Measurements from ENCODE around the gene CALML4. TPM values are rescaled to one million over a fixed set of nuclear protein-coding genes. Genes with fewer than 3 reads are reported as not detected.

The CALML4 gene
- total RNA-seq, 4 donors from 2014 or later = 2.4 to 13.6 (median 4.8) TPM

GRCh38 chr15:68201153-68201878, 3.8 kb downstream of the CALML4 start:
- Histone ChIP-seq H3K27ac (no peak overlapping the region), H3K27me3 (no peaks in the 10 kb centered on the region), H3K4me3 (no peak overlapping the region), H3K36me3 (peaks cover 4% of the 10 kb centered on the region), H3K4me1 (peaks cover 35% of the 10 kb centered on the region), H3K9me3 (no peaks in the 10 kb centered on the region)
- DNase-seq (ENCODE audit: low spot score in 2 of 2) = peak in 1 of 2 donors; percentile 65
- TF ChIP-seq POLR2AphosphoS5 (IDR thresholded peaks at IDR 0.05) (no peak), POLR2A (IDR thresholded peaks at IDR 0.05) (no peak), EP300 (IDR thresholded peaks at IDR 0.05) (no peak), CTCF (IDR thresholded peaks at IDR 0.05) (no peak)
- WGBS = 85% methylated on average over 7 of the region's 7 CpGs

- no peak for DNase-seq (ENCODE audit: low spot score in 2 of 2)
- Histone ChIP-seq H3K4me3 (no peak overlapping the region), H3K27me3 (no peaks in the 10 kb centered on the region), H3K36me3 (peaks cover 4% of the 10 kb centered on the region), H3K4me1 (peaks cover 24% of the 10 kb centered on the region), H3K27ac (no peak overlapping the region), H3K9me3 (no peaks in the 10 kb centered on the region)
- TF ChIP-seq CTCF (IDR thresholded peaks at IDR 0.05) = no peak
- no peak for TF ChIP-seq POLR2A (IDR thresholded peaks at IDR 0.05)
- no peak for TF ChIP-seq POLR2AphosphoS5 (IDR thresholded peaks at IDR 0.05)
- TF ChIP-seq EP300 (IDR thresholded peaks at IDR 0.05) = no peak
- 64% methylated on average over 16 of the region's 16 CpGs for WGBS
Observed at GRCh38 chr15:68200016-68200861, 4.9 kb downstream of the CALML4 start.

DNA sequence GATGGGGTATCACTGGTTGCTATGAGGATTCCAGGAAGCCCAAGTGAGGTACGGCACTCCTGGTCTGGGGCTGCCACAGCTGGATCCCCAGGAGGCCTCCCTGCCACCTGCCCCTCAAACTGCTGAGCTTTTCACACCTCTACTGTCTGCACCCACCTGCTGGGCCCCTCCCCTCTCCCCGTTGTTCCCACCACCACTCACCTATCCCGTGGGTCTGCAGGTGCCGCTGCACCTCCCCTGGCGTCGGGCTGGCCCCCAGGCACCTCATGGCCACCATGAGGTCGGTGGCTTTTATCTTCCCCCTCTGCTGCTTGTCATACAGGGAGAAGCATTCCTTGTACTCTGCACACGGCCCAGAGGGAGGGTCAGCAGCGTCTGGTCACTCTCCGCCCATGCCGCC, 5.8 kb downstream of the CALML4 start:
- H3K9me3 ChIP-seq = no peaks in the 10 kb centered on the region
- no peak for TF ChIP-seq CTCF (IDR thresholded peaks at IDR 0.05)
- no peak for TF ChIP-seq POLR2AphosphoS5 (IDR thresholded peaks at IDR 0.05)
- TF ChIP-seq EP300 (IDR thresholded peaks at IDR 0.05) = no peak
- no peak for TF ChIP-seq POLR2A (IDR thresholded peaks at IDR 0.05)
- no peak for DNase-seq (ENCODE audit: low spot score in 2 of 2)
- H3K4me3 ChIP-seq = no peak overlapping the region
- H3K27ac ChIP-seq = no peak overlapping the region
- peaks cover 15% of the 10 kb centered on the region for H3K4me1 ChIP-seq
- WGBS = 68% methylated on average over 11 of the region's 11 CpGs
- peaks cover 4% of the 10 kb centered on the region for H3K36me3 ChIP-seq
- no peaks in the 10 kb centered on the region for H3K27me3 ChIP-seq

- WGBS = 91% methylated on average over 7 of the region's 11 CpGs
- H3K9me3 ChIP-seq = no peaks in the 10 kb centered on the region
- TF ChIP-seq POLR2AphosphoS5 (IDR thresholded peaks at IDR 0.05) (no peak), EP300 (IDR thresholded peaks at IDR 0.05) (no peak), CTCF (IDR thresholded peaks at IDR 0.05) (no peak), POLR2A (IDR thresholded peaks at IDR 0.05) (no peak)
- no peak for DNase-seq (ENCODE audit: low spot score in 2 of 2)
- H3K4me3 ChIP-seq = no peak overlapping the region
- no peak overlapping the region for H3K27ac ChIP-seq
- no peaks in the 10 kb centered on the region for H3K27me3 ChIP-seq
- peaks cover 9% of the 10 kb centered on the region for H3K4me1 ChIP-seq
- peaks cover 10% of the 10 kb centered on the region for H3K36me3 ChIP-seq
Observed at GRCh38 chr15:68197661-68198437, 7.3 kb downstream of the CALML4 start.
